Superior temporal gyrus (tissue), 1 donor: ENCODE data around the gene ELMOD1.
"Not testable (repeated sequence)": the region's sequence is repeated elsewhere in the genome, so short reads cannot be mapped to it uniquely, and the experiment has no call there.

ENCODE experiments used
- DNase-seq: peaks from one replicate; pipeline ENCODE4 v3.0.0-alpha.2; 2016; ENCODE audit errors: extremely low spot score

ELMOD1 gene

DNA sequence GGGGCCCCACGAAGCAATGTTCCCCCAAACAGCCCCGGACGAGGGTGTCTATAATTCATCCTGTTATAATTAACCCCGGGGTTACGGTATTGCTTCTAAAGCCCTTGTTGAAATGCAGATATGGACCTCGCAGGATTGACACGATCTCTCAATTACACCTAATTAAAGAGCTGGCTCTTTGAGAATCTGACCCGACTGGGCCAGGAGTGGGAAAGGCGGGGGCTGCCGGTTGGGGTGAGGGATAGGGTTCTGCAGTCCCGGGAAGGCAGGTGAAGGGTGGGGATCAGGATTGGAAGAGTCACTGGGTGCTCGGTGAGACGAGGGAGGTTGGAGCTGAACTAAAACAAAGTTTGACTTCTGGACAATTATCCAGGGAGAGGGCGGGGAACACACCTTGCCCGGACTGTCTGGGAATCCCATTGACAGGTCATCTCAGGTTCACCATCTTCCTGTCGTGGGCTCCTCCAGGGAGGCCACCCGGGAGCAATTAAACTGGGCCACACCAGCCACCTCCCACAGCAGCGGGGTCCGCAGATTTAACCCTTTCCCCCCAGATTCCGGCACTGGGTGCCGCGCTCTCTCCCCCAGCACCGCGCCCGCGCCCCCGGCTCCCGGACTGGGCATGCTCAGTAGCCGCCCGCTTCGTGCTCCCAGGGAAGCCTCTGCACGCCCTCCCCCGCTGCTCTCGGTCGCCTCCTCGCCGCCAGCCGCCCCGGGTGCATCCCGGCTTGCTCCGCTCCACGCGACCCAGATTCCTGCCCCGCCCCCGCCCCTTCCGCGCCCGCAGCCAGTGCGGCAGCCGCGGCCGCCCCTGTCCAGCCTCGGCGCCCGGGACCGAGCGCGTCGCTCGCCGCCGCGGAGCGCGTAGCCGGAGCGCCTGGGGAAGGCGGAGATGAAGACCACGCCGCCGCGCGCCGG lies at the start of gene ELMOD1:
TSS of gene ELMOD1 (plus strand) at position 688 of the 918 bp plus-strand sequence. CDS start 27,043 bp downstream, outside the sequence.
- no peak for DNase-seq

DNA sequence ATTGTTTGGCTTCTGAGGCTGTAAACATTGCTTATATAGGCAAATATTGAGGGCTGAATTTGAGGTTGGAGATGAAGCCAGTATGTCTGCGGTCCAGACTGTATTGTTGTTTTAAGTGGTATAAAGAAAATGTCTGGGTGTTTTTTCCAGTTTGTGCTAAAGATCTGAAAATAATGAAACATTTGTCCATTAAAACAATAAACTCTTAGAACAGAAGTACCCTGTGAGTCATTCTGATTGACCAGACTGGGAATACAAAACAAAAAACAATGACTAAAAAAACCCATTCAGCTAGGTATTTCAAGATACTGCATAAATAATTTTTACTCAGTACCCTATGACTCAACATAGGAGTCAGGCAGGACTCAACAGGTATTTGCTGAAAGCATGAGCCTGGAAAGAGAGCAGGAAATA lies 45.8 kb upstream of the ELMOD1 start:
- peak; percentile 59 for DNase-seq

DNA sequence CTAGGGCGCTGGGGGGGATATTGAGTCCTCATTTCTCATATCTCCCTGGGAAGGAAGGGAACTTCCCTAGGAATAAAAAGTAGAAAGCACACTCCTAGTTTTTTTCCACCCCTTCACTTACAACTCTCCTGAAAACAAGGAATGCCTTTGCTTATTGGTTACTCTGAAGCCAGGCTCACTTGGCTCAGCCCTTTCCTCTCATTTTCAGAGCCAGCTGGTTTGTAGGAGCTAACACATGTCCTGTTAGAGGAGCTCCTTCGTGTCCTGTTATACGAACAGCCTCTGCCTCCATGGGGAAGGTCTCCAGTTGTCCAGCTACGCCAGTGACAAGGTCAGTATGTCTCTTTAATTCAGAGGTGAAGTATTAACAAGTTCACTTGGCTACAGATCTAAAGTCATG lies 43.0 kb upstream of the ELMOD1 start:
- DNase-seq, result no peak

DNA sequence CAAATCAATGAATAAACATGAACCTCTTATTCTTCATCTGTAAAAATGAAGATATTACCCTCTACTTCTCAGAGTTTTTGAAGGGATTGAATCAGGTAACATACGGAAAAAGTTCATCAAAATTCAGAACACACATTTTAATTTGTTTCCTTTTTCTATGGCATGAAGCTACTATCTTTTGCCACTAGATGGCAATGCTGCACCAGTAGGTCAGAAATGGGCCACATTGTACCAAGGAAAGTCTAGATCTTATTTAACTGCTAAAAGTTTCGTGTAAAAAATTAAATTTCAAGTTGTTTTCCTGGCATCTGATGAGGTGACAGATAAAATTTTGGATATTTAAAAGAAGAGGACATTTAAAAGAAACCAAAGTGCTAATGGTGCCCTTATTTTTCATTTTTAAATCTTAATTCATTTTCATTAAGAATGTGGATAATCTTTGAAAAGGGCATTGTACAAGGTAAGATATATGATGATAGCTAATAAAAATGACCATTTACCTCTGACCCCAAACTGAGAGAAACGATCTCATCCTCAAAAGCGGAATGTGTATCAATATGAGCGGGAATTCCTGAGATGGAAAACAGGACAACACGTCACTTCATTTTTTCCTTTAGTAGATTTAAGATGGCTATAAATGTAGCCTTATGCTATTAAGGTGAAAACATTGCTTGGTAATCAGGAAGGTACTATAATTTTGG lies 41.5 kb upstream of the ELMOD1 start:
- peak; percentile 78 for DNase-seq

DNA sequence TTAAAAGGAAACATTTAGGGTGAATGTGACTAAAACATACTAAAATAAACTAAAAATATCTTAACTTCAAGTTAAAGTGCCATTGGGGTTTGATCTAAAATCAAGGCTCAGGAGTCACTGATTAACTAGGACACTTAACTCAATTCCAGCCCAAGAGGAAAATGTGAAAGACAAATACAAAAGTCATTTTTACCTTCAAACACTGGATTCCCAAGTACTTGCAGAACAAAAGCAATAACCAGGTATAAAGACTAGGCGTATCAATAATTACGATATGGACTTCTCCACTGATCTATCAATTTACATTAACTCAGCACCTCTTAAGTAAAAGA lies 41.0 kb upstream of the ELMOD1 start:
- no peak for DNase-seq

DNA sequence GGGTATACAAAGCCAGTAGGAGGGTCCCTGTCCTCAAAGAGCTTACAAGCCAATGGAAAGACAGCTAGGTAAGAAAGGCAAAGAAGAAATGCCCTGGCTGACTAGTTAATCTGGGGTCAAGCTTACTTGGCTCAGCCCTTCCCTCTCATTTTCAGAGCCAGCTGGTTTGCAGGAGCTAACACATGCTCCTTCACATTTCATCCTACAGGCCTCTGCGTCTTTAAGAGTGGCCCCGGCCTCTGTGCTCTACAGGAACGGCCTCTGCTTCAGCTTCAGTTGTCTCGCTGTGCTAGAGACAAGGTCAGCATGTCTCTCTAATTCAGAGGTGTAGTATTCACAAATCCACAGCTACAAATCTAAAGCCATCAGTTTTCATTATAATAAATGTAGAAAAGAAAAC lies 40.6 kb upstream of the ELMOD1 start:
- no peak for DNase-seq

DNA sequence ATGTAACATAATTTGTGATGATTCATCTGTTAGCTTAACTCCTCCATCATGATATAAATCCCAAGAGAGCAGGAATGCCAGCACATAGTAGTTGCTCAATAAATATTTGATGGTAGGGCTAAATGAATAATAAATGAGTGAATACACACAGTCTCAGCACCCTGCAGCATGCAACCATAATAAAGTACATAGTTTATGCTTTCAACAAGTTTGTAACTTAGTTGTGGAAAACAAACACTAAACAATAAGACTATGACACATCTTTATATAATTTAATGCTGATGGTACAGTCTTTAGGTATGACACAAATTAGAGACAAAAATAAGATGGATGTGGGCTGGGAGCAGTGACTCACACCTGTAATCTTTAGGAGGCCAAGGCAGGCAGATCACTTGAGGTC lies 29.3 kb upstream of the ELMOD1 start:
- DNase-seq, result no peak

DNA sequence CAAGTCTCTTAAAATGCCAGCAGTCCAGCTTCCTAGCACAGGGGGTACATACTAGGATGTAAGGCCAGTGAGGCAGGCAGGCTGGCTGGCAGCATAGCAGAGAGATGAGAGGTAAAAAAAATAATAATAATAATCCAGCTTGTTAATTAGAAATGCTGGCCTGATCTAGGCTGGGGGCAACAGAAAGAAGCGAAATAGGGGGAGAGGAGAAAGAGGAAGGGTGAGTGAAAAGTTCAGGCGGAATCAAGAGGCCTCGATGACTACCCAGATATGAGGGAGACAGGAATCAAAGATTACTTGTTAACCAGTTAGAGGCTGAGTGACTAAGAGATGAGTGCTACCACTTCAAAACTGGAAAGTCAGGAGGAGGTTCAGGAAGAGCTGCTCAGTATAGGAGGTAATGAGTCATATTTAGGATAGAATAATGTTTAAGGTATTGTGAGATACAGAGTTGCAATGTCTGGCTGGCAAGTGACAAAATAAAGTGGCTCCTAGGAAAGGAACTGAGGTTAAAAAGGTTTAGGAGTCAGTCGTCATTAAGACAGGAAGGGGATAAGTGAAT lies 28.2 kb upstream of the ELMOD1 start:
- DNase-seq, result no peak

DNA sequence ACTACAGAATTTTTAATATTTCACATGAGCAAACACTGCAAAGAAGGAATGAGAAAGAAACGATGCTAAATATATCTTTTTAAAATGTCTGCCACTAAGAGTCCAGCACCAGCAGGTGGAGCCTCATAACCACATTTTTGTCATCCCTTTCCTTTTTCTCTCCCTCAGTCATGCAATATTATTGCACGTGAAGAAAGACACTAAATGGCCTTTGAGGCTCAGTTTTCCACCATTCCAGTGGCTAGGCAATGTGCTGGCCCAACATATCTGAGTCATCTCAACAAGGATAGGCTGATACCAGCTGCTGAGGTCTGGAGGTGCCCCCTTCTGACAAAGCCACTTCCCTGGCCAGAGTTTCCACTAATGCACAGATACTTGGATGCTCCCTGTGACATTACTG lies 27.2 kb upstream of the ELMOD1 start:
- peak; percentile 76 for DNase-seq

DNA sequence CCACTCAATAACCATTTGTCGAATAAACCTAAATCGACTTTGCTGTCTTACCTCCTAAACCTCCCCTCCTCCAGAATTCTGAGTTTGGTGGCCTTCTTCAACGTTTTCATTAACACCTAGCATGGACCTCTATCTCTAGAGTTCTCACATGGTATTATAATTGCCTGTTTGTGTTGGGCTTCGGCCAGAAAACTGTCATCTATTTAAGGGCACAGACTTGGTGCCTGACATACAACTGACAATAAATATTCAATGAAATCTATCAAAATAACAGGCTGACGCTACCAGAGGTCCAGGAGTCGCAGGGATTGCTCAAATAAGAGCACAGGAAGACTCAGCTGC lies 26.1 kb upstream of the ELMOD1 start:
- peak; percentile 45 for DNase-seq

DNA sequence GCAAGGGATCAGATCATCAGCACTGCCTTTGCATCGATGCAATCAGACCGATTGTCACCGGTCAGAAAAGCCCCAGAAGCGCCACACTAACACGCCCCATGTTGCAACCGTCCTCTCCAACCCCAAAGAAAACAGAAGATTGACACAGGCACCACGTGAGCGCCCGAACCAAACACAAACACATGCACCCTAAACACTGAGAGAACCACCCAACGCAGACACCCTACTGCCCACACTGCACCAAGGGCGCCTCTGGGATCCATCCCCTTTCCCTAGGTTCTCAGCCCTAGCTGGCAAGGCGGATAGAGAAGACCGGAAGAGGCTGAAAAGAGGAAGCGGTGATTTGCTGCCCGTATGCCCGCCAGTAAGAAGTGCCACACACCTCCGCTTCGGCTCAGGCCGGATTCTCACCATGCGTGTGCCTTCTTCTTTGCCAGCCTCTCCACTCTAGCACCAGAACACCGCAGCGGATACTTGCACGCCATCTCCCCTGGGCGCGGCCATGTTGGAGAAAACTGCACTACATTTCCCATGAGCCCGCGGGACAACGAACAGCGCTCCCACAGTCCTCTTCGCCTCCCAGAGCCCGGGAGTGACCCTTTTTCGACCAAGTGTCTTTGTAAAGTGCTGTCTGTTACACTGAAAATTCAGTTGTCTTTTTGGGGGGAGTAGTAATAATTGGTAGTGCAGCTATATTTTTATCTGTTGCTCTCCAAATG lies 25.6 kb upstream of the ELMOD1 start, which contains the start of gene ALKBH8:
TSS of gene ALKBH8 (minus strand) at position 517 of the 719 bp plus-strand sequence. CDS start 4,842 bp downstream, outside the sequence.
- peak; percentile 88 for DNase-seq

DNA sequence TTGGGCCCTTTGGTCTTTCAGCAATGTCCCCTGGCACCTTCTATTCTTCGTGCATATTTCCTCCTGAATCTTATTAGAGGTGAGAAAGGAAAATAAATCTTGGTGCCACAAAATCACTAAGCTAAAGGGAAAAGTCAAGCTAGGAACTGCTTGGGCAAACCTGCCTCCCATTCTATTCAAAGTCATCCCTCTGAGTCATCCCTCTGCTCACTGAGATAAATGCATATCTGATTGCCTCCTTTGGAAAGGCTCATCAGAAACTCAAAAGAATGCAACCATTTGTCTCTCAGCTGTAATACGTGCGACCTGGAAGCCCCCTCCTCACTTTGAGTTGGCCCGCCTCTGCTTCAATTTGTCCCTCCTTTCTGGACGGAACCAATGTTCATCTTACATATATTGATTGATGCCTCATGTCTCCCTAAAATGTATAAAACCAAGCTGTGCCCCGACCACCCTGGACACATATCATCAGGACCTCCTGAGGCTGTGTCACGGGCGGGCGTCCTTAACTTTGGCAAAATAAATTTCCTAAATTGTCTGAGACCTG lies 24.9 kb upstream of the ELMOD1 start:
- not testable (repeated sequence) for DNase-seq

DNA sequence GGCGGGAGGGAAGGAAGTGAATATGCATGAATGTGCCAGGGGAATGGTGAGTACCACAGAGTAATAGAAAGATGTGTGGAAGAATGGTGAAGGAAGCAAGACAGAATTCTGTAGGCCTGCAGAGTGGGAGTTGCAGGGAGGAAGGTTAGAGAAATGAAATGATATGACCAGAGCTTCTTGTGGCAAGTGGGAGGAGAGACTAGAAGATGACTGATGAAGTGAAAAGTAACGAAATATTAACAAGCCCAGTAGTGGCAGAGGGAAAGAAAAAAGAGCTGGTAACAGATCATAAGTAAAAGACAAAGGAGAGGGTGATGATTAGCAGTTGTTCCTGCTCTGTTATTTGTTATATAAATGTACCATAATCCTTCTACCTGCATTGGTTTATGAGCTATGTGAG lies 24.4 kb upstream of the ELMOD1 start:
- DNase-seq, result no peak

DNA sequence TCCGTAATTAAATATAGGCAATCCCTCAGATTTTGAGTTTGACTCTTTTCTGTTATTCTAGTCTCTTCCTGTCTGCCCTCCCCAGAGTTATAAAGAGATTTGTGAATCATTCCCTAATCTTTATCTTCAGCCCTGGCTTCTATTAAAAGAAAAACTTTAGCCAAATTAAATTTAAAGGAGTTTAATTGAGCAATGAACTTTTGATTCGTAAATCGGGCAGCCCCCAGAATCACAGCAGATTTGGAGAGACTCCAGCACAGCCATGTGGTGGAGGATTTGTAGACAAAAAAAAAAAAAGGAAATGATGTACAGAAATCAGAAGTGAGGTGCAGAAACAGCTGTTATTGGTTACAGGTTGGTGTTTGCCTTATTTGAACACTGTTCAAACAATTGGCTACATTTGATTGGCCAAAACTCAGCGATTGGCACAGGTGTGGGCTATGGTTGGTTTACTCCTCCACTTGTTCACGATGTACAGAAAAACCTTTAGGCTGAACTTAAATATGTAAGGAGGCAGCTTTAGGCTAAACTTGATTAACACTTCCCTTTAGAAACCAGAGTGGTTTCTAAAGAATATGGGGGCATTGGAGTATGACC lies 23.1 kb upstream of the ELMOD1 start:
- DNase-seq, result no peak

DNA sequence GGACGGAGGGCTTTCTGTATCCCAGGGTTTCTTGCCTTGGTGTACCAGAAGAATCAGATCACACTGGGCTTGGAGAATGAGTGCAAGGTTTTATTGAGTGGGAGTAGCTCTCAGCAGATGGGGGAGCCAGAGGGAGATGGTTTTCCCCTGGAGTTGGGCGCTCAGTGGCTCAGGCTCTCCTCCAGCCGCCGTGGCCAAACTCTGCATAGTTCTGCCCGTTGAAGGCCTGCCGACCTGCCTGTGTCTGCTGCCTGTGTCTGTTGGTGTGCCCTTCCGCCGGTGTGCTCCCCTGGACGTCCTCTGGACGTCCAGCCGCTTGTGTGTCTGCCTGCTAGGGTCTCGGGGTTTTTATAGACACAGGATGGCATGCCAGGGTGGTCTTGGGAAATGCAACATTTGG lies 20.9 kb upstream of the ELMOD1 start:
- DNase-seq, result no peak

DNA sequence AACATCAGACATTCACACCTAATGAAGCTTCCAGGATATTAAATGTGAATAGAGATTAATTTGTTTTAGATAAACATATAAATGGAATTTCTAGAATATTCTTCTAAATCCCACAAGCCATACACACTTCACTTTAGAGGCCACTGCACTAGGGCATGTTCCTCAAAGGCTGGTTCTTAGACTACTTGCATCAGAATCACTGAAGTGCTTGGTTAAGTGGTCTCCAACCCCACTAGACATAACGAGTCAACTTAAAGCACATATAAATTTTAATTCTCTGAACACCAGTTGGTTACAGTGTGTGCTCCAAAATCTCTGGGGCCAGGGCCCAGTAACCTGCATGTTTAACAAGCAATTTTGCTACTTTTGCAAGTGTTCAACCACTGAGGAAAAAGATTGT lies 17.5 kb upstream of the ELMOD1 start:
- DNase-seq, result no peak

DNA sequence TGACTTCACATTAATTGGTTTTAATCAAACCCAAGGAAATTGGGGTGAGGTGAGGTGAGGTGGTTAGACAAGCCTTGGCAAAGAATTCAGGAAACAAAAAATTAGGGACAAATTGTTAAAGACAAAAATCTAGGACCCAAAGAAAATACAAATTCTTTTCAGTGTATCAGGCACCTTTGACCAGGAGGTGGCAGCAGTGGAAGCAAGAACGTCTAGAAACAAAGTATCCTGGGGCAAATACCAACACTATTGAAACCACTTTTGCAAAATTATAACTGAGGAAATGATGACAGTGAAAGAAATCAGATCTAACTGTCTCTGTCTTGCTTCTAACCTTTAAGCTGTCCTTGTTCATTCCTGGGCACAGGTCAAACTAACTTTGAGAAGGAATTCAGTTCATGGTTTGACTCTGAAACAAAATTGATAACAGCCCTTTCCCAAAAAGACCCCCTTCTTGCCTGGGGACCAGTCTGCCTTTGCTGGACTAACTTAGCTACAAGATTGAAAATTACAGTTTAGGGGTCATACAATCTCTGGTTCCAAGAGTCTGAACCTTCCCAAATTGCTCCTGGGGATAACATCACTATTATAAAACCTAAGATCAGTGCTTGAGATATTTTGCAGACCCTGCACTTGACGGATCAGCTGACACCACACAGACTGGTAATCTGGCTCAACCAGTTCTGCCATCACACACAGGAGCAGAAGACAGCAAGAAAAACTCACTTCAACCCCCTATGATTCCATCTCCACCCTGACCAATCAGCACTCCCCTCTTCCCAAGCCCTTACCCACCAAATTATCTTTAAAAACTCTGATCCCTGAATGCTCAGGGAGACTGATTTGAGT lies 14.2 kb upstream of the ELMOD1 start:
- peak; percentile 82 for DNase-seq

DNA sequence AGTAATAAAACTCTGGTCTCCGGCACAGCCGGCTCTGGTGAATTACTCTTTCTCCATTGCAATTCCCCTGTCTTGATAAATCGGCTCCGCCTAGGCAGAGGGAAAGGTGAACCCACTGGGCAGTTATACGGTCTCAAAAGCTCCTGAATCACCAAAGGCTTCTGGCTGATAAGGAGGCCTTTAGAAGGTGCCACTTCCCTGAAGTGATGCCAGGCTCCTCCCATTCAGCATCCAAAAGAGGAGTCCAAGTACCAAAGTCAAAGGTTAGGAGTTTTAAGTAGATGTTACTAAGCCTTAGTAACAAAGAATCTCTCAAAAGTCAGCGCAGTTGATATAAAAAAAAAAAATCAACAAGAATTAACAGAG lies 13.6 kb upstream of the ELMOD1 start:
- no peak for DNase-seq

DNA sequence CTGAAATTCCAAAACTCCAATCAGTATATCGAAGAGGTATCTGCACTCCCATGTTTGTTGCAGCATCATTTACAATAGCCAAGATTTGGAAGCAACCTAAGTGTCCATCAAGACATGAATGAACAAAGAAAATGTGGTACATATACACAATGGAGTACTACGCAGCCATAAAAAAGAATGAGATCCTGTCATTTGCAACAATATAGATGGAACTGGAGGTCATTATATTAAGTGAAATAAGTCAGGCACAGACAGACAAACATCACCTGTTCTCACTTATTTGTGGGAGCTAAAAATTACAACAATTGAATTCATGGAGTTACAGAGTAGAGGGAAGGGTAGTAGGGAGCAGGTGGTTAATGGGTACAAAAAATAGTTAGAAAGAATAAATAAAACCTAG lies 11.8 kb upstream of the ELMOD1 start:
- DNase-seq, result not testable (repeated sequence)

DNA sequence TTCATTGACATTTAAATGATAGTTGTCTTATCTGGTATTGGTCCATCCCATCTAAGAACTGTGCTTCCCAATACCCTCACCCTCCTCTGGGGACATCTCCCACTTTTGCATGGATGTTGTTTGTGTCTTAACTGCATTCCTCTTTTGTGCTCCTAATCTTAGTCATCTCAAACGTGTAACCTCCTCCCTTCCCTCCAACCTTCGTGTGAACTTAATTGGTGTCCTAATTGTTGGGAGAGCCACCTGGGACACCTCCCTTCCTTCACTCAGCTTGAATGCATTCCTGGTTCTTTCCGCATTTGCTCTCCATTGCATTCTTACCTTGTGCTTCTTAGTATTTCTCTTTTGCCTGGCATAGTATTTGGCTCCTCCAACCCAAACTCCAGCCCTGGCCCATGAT lies 9.8 kb upstream of the ELMOD1 start:
- no peak for DNase-seq
